SK-N-SH treated with all-trans-retinoic acid at 6 μM for 48 hours (cell line): ENCODE measurements around the gene TNRC6A.

Experiments
- ATAC-seq: fragments of 200-7000 bp; cut with Tn5 transposase; 3 replicates; pipeline ENCODE4 v1.9.1; 2020; ENCODE audit warnings: mild to moderate bottlenecking, moderate library complexity
- ARNTL ChIP-seq: fragments of 450-650 bp; formaldehyde crosslinking; IDR thresholded peaks from 2 replicates; pipeline ENCODE4 v1.5.0; 2020; ENCODE audit warnings: low read depth, mild to moderate bottlenecking, moderate library complexity, borderline replicate concordance
- BACH2 ChIP-seq: fragments of 250-450 bp; sonication (Bioruptor Pico); IDR thresholded peaks from 2 replicates; pipeline ENCODE4 v1.9.0; 2021; ENCODE audit warnings: mild to moderate bottlenecking, borderline replicate concordance
- CREB5 ChIP-seq: fragments of 250-450 bp; sonication (Bioruptor Pico); IDR thresholded peaks from 2 replicates; pipeline ENCODE4 v1.5.1; 2020; ENCODE audit warnings: low read depth, mild to moderate bottlenecking, moderate library complexity
- CSDC2 ChIP-seq: fragments of 250-450 bp; sonication (Bioruptor Pico); IDR thresholded peaks from 2 replicates; pipeline ENCODE4 v1.5.0; 2020; ENCODE audit warnings: mild to moderate bottlenecking, moderate library complexity
- CSRNP3 ChIP-seq: fragments of 250-450 bp; sonication (Bioruptor Pico); IDR thresholded peaks from 2 replicates; pipeline ENCODE4 v1.5.1; 2021; ENCODE audit warnings: mild to moderate bottlenecking, moderate library complexity
- ESRRG ChIP-seq: fragments of 250-450 bp; sonication (Bioruptor Pico); IDR thresholded peaks from 2 replicates; pipeline ENCODE4 v1.6.1; 2021; ENCODE audit warnings: mild to moderate bottlenecking
- GLIS3 ChIP-seq: fragments of 250-450 bp; sonication (Bioruptor Pico); IDR thresholded peaks from 2 replicates; pipeline ENCODE4 v1.5.0; 2020; ENCODE audit warnings: mild to moderate bottlenecking, moderate library complexity
- ISL1 ChIP-seq: fragments of 250-450 bp; sonication (Bioruptor Pico); IDR thresholded peaks from 2 replicates; pipeline ENCODE4 v2.1.2; 2022; ENCODE audit warnings: mild to moderate bottlenecking, moderate library complexity
- POU6F1 ChIP-seq: fragments of 250-450 bp; sonication (Bioruptor Pico); IDR thresholded peaks from 2 replicates; pipeline ENCODE4 v1.8.0; 2021; ENCODE audit warnings: low read depth, mild to moderate bottlenecking, moderate library complexity, borderline replicate concordance
- PPARA ChIP-seq: fragments of 250-450 bp; sonication (Bioruptor Pico); IDR thresholded peaks from 2 replicates; pipeline ENCODE4 v1.5.0; 2020; ENCODE audit warnings: mild to moderate bottlenecking, borderline replicate concordance
- RARB ChIP-seq: fragments of 250-450 bp; sonication (Bioruptor Pico); IDR thresholded peaks from 2 replicates; pipeline ENCODE4 v1.8.0; 2021; ENCODE audit warnings: mild to moderate bottlenecking, moderate library complexity
- SNAI2 ChIP-seq: fragments of 250-450 bp; sonication (Bioruptor Pico); IDR thresholded peaks from 2 replicates; pipeline ENCODE4 v1.5.0; 2020; ENCODE audit warnings: mild to moderate bottlenecking, moderate library complexity
- TCF4 ChIP-seq: fragments of 250-450 bp; sonication (Bioruptor Pico); IDR thresholded peaks from 2 replicates; pipeline ENCODE4 v1.8.0; 2021; ENCODE audit warnings: mild to moderate bottlenecking, moderate library complexity, borderline replicate concordance
- ZFP3 ChIP-seq: fragments of 250-450 bp; sonication (Bioruptor Pico); IDR thresholded peaks from 2 replicates; pipeline ENCODE4 v1.5.0; 2020; ENCODE audit warnings: mild to moderate bottlenecking, moderate library complexity
- ZFP30 ChIP-seq: fragments of 450-650 bp; formaldehyde crosslinking; IDR thresholded peaks from 2 replicates; pipeline ENCODE4 v1.5.0; 2022; ENCODE audit warnings: mild to moderate bottlenecking, moderate library complexity
- ZNF565 ChIP-seq: fragments of 450-650 bp; formaldehyde crosslinking; conservative IDR thresholded peaks from 2 replicates; pipeline ENCODE4 v1.5.0; 2020; ENCODE audit warnings: low read depth, mild to moderate bottlenecking, moderate library complexity
- ZNF70 ChIP-seq: fragments of 450-650 bp; formaldehyde crosslinking; IDR thresholded peaks from 2 replicates; pipeline ENCODE4 v1.5.0; 2020; ENCODE audit warnings: mild to moderate bottlenecking, moderate library complexity
- ZNF8 ChIP-seq: fragments of 450-650 bp; formaldehyde crosslinking; IDR thresholded peaks from 2 replicates; pipeline ENCODE4 v1.5.0; 2020; ENCODE audit warnings: mild to moderate bottlenecking, moderate library complexity
- TF ChIP-seq, protein P1 (sequence below): fragments of 250-450 bp; sonication (Bioruptor Pico); IDR thresholded peaks from 2 replicates; pipeline ENCODE4 v1.8.0; 2020; ENCODE audit warnings: mild to moderate bottlenecking, moderate library complexity, borderline replicate concordance
- TF ChIP-seq, protein P2 (sequence below): fragments of 250-450 bp; sonication (Bioruptor Pico); IDR thresholded peaks from 2 replicates; pipeline ENCODE4 v1.5.0; 2020; ENCODE audit warnings: mild to moderate bottlenecking, moderate library complexity

Gene TNRC6A

GRCh38 chr16:24745391-24745790, 15.9 kb downstream of the TNRC6A start:
- no peak for TF ChIP-seq ZNF70 (CRISPR knock-in tag)
- TF ChIP-seq CSRNP3 (CRISPR knock-in tag): no peak
- no peak for TF ChIP-seq ZNF565 (CRISPR knock-in tag)
- TF ChIP-seq, all 23 proteins: peak for 0
- ATAC-seq: no peak

DNA sequence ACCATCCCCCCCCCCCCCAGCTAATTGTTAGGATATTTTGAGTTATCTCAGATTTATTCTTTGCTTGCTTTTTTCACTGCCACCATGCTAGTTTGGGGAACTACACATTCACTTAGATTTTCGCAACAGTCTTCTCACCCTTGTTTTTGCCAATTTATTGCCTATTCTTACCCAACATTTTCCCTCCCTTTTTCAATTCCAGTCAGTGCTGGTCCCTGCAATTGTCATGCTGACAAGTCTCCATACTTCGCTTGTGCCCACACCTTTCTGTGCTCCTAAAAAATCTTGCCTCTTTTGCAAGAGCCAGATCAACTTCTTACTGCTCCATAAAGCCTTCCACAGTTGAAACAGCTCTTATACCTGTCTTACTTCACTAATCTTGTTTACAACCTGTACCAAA, 16.3 kb downstream of the TNRC6A start:
- ATAC-seq: no peak
- TF ChIP-seq ZNF565 (CRISPR knock-in tag): no peak
- TF ChIP-seq PPARA (CRISPR knock-in tag): no peak
- no peak for TF ChIP-seq RARB (CRISPR knock-in tag)
- TF ChIP-seq, protein P1, sequence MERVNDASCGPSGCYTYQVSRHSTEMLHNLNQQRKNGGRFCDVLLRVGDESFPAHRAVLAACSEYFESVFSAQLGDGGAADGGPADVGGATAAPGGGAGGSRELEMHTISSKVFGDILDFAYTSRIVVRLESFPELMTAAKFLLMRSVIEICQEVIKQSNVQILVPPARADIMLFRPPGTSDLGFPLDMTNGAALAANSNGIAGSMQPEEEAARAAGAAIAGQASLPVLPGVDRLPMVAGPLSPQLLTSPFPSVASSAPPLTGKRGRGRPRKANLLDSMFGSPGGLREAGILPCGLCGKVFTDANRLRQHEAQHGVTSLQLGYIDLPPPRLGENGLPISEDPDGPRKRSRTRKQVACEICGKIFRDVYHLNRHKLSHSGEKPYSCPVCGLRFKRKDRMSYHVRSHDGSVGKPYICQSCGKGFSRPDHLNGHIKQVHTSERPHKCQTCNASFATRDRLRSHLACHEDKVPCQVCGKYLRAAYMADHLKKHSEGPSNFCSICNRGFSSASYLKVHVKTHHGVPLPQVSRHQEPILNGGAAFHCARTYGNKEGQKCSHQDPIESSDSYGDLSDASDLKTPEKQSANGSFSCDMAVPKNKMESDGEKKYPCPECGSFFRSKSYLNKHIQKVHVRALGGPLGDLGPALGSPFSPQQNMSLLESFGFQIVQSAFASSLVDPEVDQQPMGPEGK (CRISPR knock-in tag): no peak
- no peak for TF ChIP-seq SNAI2 (CRISPR knock-in tag)
- TF ChIP-seq ZFP30: no peak
- TF ChIP-seq CREB5 (CRISPR knock-in tag): no peak
- no peak for TF ChIP-seq ZNF70 (CRISPR knock-in tag)
- TF ChIP-seq CSDC2 (CRISPR knock-in tag): no peak
- no peak for TF ChIP-seq GLIS3
- TF ChIP-seq TCF4 (CRISPR knock-in tag): no peak
- TF ChIP-seq, all 23 proteins: peak for 0

DNA sequence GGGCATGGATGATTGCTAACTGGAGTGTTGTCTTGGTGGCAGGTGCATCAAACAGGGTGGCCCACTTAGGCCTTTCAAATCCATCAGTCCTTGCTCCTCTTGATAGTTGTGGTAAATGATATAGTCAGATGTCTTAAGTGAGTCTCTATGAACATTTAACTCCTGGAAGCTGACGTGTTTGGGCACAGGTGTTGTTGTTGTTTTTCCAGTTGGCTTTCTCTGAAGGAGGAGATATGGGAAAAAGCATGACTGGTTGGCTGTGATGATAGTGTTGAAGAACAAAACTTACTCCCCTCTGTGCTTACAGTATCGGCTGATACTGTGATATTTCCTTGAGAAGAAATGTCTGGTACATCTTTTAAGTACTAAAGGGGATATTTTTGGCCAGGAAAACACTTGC, 18.0 kb downstream of the TNRC6A start:
- TF ChIP-seq ISL1 (CRISPR knock-in tag) (no peak), ARNTL (CRISPR knock-in tag) (no peak), CSDC2 (CRISPR knock-in tag) (no peak), POU6F1 (no peak), ZNF70 (CRISPR knock-in tag) (no peak), ZFP3 (CRISPR knock-in tag) (no peak), ZNF565 (CRISPR knock-in tag) (no peak), ZFP30 (no peak)
- no peak for ATAC-seq

GRCh38 chr16:24748242-24748641, 18.8 kb downstream of the TNRC6A start:
- ATAC-seq: peak; percentile 98
- TF ChIP-seq ZNF565 (CRISPR knock-in tag) (no peak), CSRNP3 (CRISPR knock-in tag) (no peak), ISL1 (CRISPR knock-in tag) (no peak), GLIS3 (no peak), POU6F1 (no peak), SNAI2 (CRISPR knock-in tag) (no peak), ARNTL (CRISPR knock-in tag) (no peak), ZNF70 (CRISPR knock-in tag) (no peak), CSDC2 (CRISPR knock-in tag) (no peak), RARB (CRISPR knock-in tag) (no peak), ESRRG (CRISPR knock-in tag) (no peak), BACH2 (CRISPR knock-in tag) (no peak), ZNF8 (CRISPR knock-in tag) (no peak), PPARA (CRISPR knock-in tag) (no peak)
- TF ChIP-seq, protein P1 (CRISPR knock-in tag): no peak
- TF ChIP-seq, protein P2, sequence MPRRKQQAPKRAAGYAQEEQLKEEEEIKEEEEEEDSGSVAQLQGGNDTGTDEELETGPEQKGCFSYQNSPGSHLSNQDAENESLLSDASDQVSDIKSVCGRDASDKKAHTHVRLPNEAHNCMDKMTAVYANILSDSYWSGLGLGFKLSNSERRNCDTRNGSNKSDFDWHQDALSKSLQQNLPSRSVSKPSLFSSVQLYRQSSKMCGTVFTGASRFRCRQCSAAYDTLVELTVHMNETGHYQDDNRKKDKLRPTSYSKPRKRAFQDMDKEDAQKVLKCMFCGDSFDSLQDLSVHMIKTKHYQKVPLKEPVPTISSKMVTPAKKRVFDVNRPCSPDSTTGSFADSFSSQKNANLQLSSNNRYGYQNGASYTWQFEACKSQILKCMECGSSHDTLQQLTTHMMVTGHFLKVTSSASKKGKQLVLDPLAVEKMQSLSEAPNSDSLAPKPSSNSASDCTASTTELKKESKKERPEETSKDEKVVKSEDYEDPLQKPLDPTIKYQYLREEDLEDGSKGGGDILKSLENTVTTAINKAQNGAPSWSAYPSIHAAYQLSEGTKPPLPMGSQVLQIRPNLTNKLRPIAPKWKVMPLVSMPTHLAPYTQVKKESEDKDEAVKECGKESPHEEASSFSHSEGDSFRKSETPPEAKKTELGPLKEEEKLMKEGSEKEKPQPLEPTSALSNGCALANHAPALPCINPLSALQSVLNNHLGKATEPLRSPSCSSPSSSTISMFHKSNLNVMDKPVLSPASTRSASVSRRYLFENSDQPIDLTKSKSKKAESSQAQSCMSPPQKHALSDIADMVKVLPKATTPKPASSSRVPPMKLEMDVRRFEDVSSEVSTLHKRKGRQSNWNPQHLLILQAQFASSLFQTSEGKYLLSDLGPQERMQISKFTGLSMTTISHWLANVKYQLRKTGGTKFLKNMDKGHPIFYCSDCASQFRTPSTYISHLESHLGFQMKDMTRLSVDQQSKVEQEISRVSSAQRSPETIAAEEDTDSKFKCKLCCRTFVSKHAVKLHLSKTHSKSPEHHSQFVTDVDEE: no peak
